GM12878 (cell line): ENCODE results near the gene CLEC16A. TPM values are rescaled to one million over a fixed set of nuclear protein-coding genes. Genes with fewer than 3 reads are reported as not detected.

Experiments used
- ATAC-seq: fragments of 200-7000 bp; cut with Tn5 transposase; 3 replicates; pipeline ENCODE4 v1.9.1; 2020; ENCODE audit warnings: mild to moderate bottlenecking, moderate library complexity
- BruUV-seq: library from RNA; stranded (reverse); fragments of 400-500 nt; replicated peaks from 2 replicates; lab custom pipeline; 2021; lab: Mats Ljungman, UMichigan
- CTCF ChIA-PET: fragments of 300-600 bp; sonication (Branson Sonifier 250); formaldehyde crosslinking; extraction: SDS; loops from one replicate; lab custom pipeline; 2021; ENCODE audit warnings: inconsistent platforms; lab: Yijun Ruan, JAX
- POLR2A ChIA-PET: fragments of 350-600 bp; formaldehyde crosslinking; extraction: SDS; loops from one replicate; lab custom pipeline; 2021; ENCODE audit warnings: inconsistent platforms; lab: Charles Lee
- RAD21 ChIA-PET: fragments of 300-600 bp; sonication (Branson Sonifier 250); formaldehyde crosslinking; loops from one replicate; lab custom pipeline; 2023; ENCODE audit warnings: antibody characterized with exemption; ENCODE audit not compliant: unreplicated experiment; lab: Charles Lee
- SMC1A ChIA-PET: fragments of 300-600 bp; sonication (Branson Sonifier 250); formaldehyde crosslinking; loops from one replicate; lab custom pipeline; 2023; ENCODE audit not compliant: unreplicated experiment, uncharacterized antibody; lab: Charles Lee
- DNase-seq: peaks from one replicate; pipeline ENCODE4 v3.0.0-alpha.2; 2011; ENCODE audit warnings: low read depth, low spot score
- FAIRE-seq: peaks from 3 replicates; lab custom pipeline; 2011; peaks lifted over from hg19 to GRCh38; lab: Jason Lieb, UNC
- H2AFZ ChIP-seq: 2 replicates; pipeline ENCODE4 v1.6.0; 2011; ENCODE audit warnings: low read depth, low read length, control low read depth; ENCODE audit not compliant: control insufficient read depth
- H3K27ac ChIP-seq: 2 replicates; pipeline ENCODE4 v1.5.1; 2011; ENCODE audit warnings: control low read depth; ENCODE audit not compliant: control insufficient read depth, insufficient read depth
- H3K27me3 ChIP-seq, 2 experiments: replicated peaks in 1 of 2; 2 replicates each; pipeline versions ENCODE4 v1.6.0 to v1.6.1; 2011; ENCODE audit warnings: low read length in 1 of 2; ENCODE audit not compliant: control insufficient read depth in 2 of 2, insufficient read depth in 2 of 2
- H3K36me3 ChIP-seq, 2 experiments: 2 replicates each; pipeline ENCODE4 v1.5.1; 2011; ENCODE audit warnings: low read length in 1 of 2; ENCODE audit not compliant: control insufficient read depth in 2 of 2, insufficient read depth in 2 of 2
- H3K4me1 ChIP-seq: 2 replicates; pipeline ENCODE4 v1.6.1; 2011; ENCODE audit warnings: mild to moderate bottlenecking, low read length, moderate library complexity, mixed read lengths; ENCODE audit not compliant: control insufficient read depth, insufficient read depth
- H3K4me2 ChIP-seq: 2 replicates; pipeline ENCODE4 v1.6.0; 2011; ENCODE audit warnings: control low read depth; ENCODE audit not compliant: control insufficient read depth, insufficient read depth
- H3K4me3 ChIP-seq: fragments of 200-600 bp; sonication (generic); 2 replicates; pipeline ENCODE4 v1.5.1; 2016
- H3K79me2 ChIP-seq: 2 replicates; pipeline ENCODE4 v1.6.0; 2011; ENCODE audit warnings: low read length; ENCODE audit not compliant: control insufficient read depth, insufficient read depth
- H3K9ac ChIP-seq: 2 replicates; pipeline ENCODE4 v1.8.0; 2011; ENCODE audit warnings: low read length, control low read depth, mixed read lengths; ENCODE audit not compliant: control insufficient read depth, insufficient read depth
- H3K9me3 ChIP-seq: replicated peaks from 3 replicates; pipeline ENCODE4 v1.5.1; 2011; ENCODE audit warnings: mild to moderate bottlenecking, low read length; ENCODE audit not compliant: control insufficient read depth, insufficient read depth
- H4K20me1 ChIP-seq: 2 replicates; pipeline ENCODE4 v1.6.0; 2011; ENCODE audit not compliant: control insufficient read depth, insufficient read depth
- ATF3 ChIP-seq: IDR thresholded peaks from 2 replicates; pipeline ENCODE4 v1.6.1; 2011; ENCODE audit warnings: low read depth, mild to moderate bottlenecking, low read length, moderate library complexity, borderline replicate concordance; ENCODE audit errors: extremely low read depth
- ATF7 ChIP-seq: fragments of 450-650 bp; IDR thresholded peaks from 2 replicates; pipeline ENCODE4 v1.6.1; 2016; ENCODE audit warnings: low read depth, mild to moderate bottlenecking
- BRCA1 ChIP-seq: IDR thresholded peaks from 2 replicates; pipeline ENCODE4 v1.6.1; 2011; ENCODE audit warnings: low read depth, low read length, improper control_type of control experiment
- CBFB ChIP-seq: IDR thresholded peaks from 2 replicates; pipeline ENCODE4 v1.6.1; 2016; ENCODE audit warnings: antibody characterized with exemption, low read depth
- CREM ChIP-seq: IDR thresholded peaks from 2 replicates; pipeline ENCODE4 v1.6.1; 2014; ENCODE audit warnings: antibody characterized with exemption, low read depth
- EP300 ChIP-seq, 2 experiments: fragments of 150-350 bp in 1 of 2; IDR thresholded peaks; 2 replicates each; pipeline ENCODE4 v1.6.1; 2011 to 2012; ENCODE audit warnings: low read depth in 2 of 2, low read length in 2 of 2, borderline replicate concordance in 1 of 2, improper control_type of control experiment in 1 of 2, inconsistent platforms in 1 of 2; ENCODE audit not compliant: control insufficient read depth in 1 of 2
- EZH2 ChIP-seq: IDR thresholded peaks from 2 replicates; pipeline ENCODE4 v1.6.1; 2012; ENCODE audit warnings: low read depth, mild to moderate bottlenecking, control low read depth, inconsistent platforms, low read length, borderline replicate concordance; ENCODE audit not compliant: control insufficient read depth
- HDGF ChIP-seq: fragments of 450-650 bp; IDR thresholded peaks from 2 replicates; pipeline ENCODE4 v1.6.1; 2016; ENCODE audit warnings: antibody characterized with exemption
- IKZF2 ChIP-seq, 2 experiments: fragments of 450-650 bp; IDR thresholded peaks; 2 replicates each; pipeline ENCODE4 v1.6.1; 2017; ENCODE audit warnings: mild to moderate bottlenecking in 2 of 2, moderate library complexity in 2 of 2
- JUND ChIP-seq: IDR thresholded peaks from 2 replicates; pipeline ENCODE4 v1.6.1; 2012; ENCODE audit warnings: low read depth, mild to moderate bottlenecking, low read length, improper control_type of control experiment, moderate library complexity
- KAT2A ChIP-seq: conservative IDR thresholded peaks from 2 replicates; pipeline ENCODE4 v1.6.1; 2011; ENCODE audit warnings: low read depth, low read length; ENCODE audit not compliant: control insufficient read depth
- MAX ChIP-seq: IDR thresholded peaks from 2 replicates; pipeline ENCODE4 v1.6.1; 2012; ENCODE audit warnings: low read depth, low read length, improper control_type of control experiment
- NKRF ChIP-seq: fragments of 450-650 bp; conservative IDR thresholded peaks from 2 replicates; pipeline ENCODE4 v1.6.1; 2017; ENCODE audit warnings: mild to moderate bottlenecking, moderate library complexity
- NR2C1 ChIP-seq: fragments of 450-650 bp; IDR thresholded peaks from 2 replicates; pipeline ENCODE4 v1.6.1; 2017; ENCODE audit warnings: antibody characterized with exemption, mild to moderate bottlenecking, moderate library complexity
- NR2C2 ChIP-seq: IDR thresholded peaks from 2 replicates; pipeline ENCODE4 v1.6.1; 2011; ENCODE audit warnings: borderline replicate concordance, low read depth; ENCODE audit not compliant: control insufficient read depth, insufficient read length
- POU2F2 ChIP-seq: IDR thresholded peaks from 3 replicates; pipeline ENCODE4 v1.6.1; 2011; ENCODE audit warnings: low read depth, mild to moderate bottlenecking, low read length, borderline replicate concordance
- SP1 ChIP-seq: IDR thresholded peaks from one replicate; pipeline ENCODE4 v1.6.1; 2011; ENCODE audit warnings: low read depth, low read length
- TARDBP ChIP-seq: IDR thresholded peaks from 2 replicates; pipeline ENCODE4 v1.6.1; 2016; ENCODE audit warnings: borderline replicate concordance
- TCF12 ChIP-seq: IDR thresholded peaks from 2 replicates; pipeline ENCODE4 v1.6.1; 2011; ENCODE audit warnings: low read depth, mild to moderate bottlenecking, low read length
- TCF7 ChIP-seq: IDR thresholded peaks from 2 replicates; pipeline ENCODE4 v1.6.1; 2014; ENCODE audit warnings: antibody characterized with exemption, borderline replicate concordance
- ZNF217 ChIP-seq: fragments of 450-650 bp; IDR thresholded peaks from 2 replicates; pipeline ENCODE4 v1.6.1; 2017; ENCODE audit warnings: antibody characterized with exemption, mild to moderate bottlenecking
- whole genome bisulfite sequencing: methylation state at CpG from one replicate; pipeline ENCODE4 v1.1.6; 2016; ENCODE audit warnings: low lambda C conversion rate; ENCODE audit not compliant: insufficient replicate concordance, insufficient coverage; ENCODE audit errors: missing lambda C conversion rate; 5-methylcytosine and 5-hydroxymethylcytosine counted together
- in situ Hi-C: fragments of 300-500 bp; cut with MboI; formaldehyde crosslinking; loops from 9 replicates; pipeline ENCODE4 v1.14.3; 2018; ENCODE audit warnings: mixed read lengths
- intact Hi-C: fragments of 100-400 bp; cut with micrococcal nuclease; formaldehyde crosslinking; loops from one replicate; pipeline ENCODE4 v1.14.2; 2022; ENCODE audit not compliant: unreplicated experiment
- polyA plus RNA-seq, 11 experiments: library from polyadenylated mRNA; depleted of rRNA in 4 of 11; unstranded in 6 of 11; stranded (reverse) in 5 of 11; fragments of >200 nt; fragmentation: Nextera tagmentation in 4 of 11; fragmentation: Illumina TruSeq in 1 of 11; extraction: Ambion mirVana in 4 of 11; extraction: Trizol in 1 of 11; gene quantifications; 1 replicate in 1 of 11; 2 replicates in 10 of 11; pipeline versions ENCODE4 v1.2.1 to v1.2.3, GENCODE V29; 2011 to 2016; ENCODE audit warnings: inconsistent platforms in 2 of 11, missing spikeins in 2 of 11, low read depth in 1 of 11
- total RNA-seq, 4 experiments: library from RNA; depleted of rRNA in 3 of 4; stranded (reverse); fragments of >200 nt in 3 of 4; fragmentation: Illumina TruSeq in 1 of 4; extraction: Trizol in 1 of 4; gene quantifications; 2 replicates each; pipeline versions ENCODE4 v1.2.1 to v1.2.3, GENCODE V29; 2013 to 2021

The CLEC16A gene
- total and polyA plus RNA-seq, 10 of the 15 experiments (the other 5 are each of a cell fraction or from before 2014, with no cell fraction given), result 1.5 to 28.8 (median 19.2) TPM

GRCh38 chr16:11076259-11077018 is 132.1 kb downstream of the CLEC16A start:
- FAIRE-seq, result no peak
- TF ChIP-seq ZNF217, result no peak
- peak; percentile 72; the same call in 1 of the 2 replicates for TF ChIP-seq ATF7
- peak; percentile 43; the same call in 1 of the 2 replicates for TF ChIP-seq CREM
- TF ChIP-seq IKZF2 (IDR thresholded peaks at IDR 0.05), result peak; percentile 56 to 57; a peak in 2 of 4 replicates
- TF ChIP-seq SP1, result no peak
- TF ChIP-seq NKRF, result no peak
- TF ChIP-seq NR2C1, result no peak
- TF ChIP-seq JUND, result no peak
- 0 out of 4 replicates have a peak, but pooled peaks of 1 of the 2 experiments have one; percentile 10 for TF ChIP-seq EP300 (IDR thresholded peaks at IDR 0.05; ENCODE audit: borderline replicate concordance in 1 of 2, control insufficient read depth in 1 of 2, low read depth in 2 of 2, low read length in 2 of 2)
- TF ChIP-seq TCF12, result no peak; the same call in 1 of the 2 replicates
- TF ChIP-seq TCF7, result no peak
- no peak for TF ChIP-seq CBFB
- TF ChIP-seq ATF3, result no peak
- no peak for TF ChIP-seq POU2F2
- no peak for TF ChIP-seq HDGF
- no peak for TF ChIP-seq TARDBP
- TF ChIP-seq KAT2A, result no peak
- TF ChIP-seq MAX, result no peak
- TF ChIP-seq BRCA1, result no peak
- no peak for TF ChIP-seq NR2C2
- TF ChIP-seq EZH2, result no peak

More at GRCh38 chr16:11076259-11077018, 132.1 kb downstream of the CLEC16A start:
- intact Hi-C loops (loop anchor here (5.0 to 10.0 kb wide), 5 partner anchors 94 to 278 kb away; partner anchors contain the start of gene SOCS1), in situ Hi-C loops (no loop called here)
- RAD21 ChIA-PET, result interaction anchor here (0.5 to 2.1 kb wide), 22 partner anchors 9 to 560 kb away, joined by 3 to 19 read pairs (median 5); partner anchors contain the start of gene SOCS1
- H4K20me1 ChIP-seq, result no peaks in the 10 kb centered on the region
- peak overlapping the region; percentile 65 for H3K27ac ChIP-seq
- no peaks in the 10 kb centered on the region for H3K9me3 ChIP-seq
- no peak overlapping the region for H3K4me3 ChIP-seq
- under 1% methylated on average over 13 of the region's 13 CpGs for WGBS
- no peaks in the 10 kb centered on the region for H3K27me3 ChIP-seq
- ATAC-seq (peak; percentile 64), DNase-seq (peak; percentile 79)
- H3K4me2 ChIP-seq, result peak overlapping the region; percentile 71
- SMC1A ChIA-PET, result interaction anchor here (0.7 to 2.2 kb wide), 27 partner anchors 10 to 280 kb away, joined by 3 to 22 read pairs (median 5); partner anchors contain the start of gene SOCS1
- no peaks in the 10 kb centered on the region for H3K79me2 ChIP-seq
- H2AFZ ChIP-seq, result peak overlapping the region; percentile 3
- POLR2A ChIA-PET, result interaction anchor here (0.5 to 2.7 kb wide), 13 partner anchors 14 to 315 kb away, joined by 3 to 10 read pairs (median 3); no protein-coding TSS in a partner anchor
- CTCF ChIA-PET, result interaction anchor here (0.7 to 2.2 kb wide), 11 partner anchors 10 to 295 kb away, joined by 3 to 15 read pairs (median 4); partner anchors contain the start of gene SOCS1
- H3K36me3 ChIP-seq, result peaks cover 0 to 1% of the 10 kb centered on the region in 2 experiments; a peak in 3 of 4 replicates
- H3K4me1 ChIP-seq, result peaks cover 46% of the 10 kb centered on the region
- H3K9ac ChIP-seq, result peak overlapping the region; percentile 37; the same call in 1 of the 2 replicates
- no TSS peak for BruUV-seq
